Left ventricle myocardium inferior (tissue), 1 donor: Measurements from ENCODE around the gene GPRIN1. TPM values are rescaled to one million over a fixed set of nuclear protein-coding genes. Genes with fewer than 3 reads are reported as not detected.

Source experiments
- DNase-seq: peaks from one replicate; pipeline ENCODE4 v3.0.0-alpha.2; 2020
- H3K27ac ChIP-seq: fragments of 200-600 bp; replicated peaks from 2 replicates; pipeline ENCODE4 v1.8.0; 2021
- H3K27me3 ChIP-seq: fragments of 200-600 bp; 2 replicates; pipeline ENCODE4 v1.8.0; 2021; ENCODE audit warnings: low read depth
- H3K36me3 ChIP-seq: fragments of 200-600 bp; 2 replicates; pipeline ENCODE4 v1.8.0; 2021
- H3K4me1 ChIP-seq: fragments of 200-600 bp; 2 replicates; pipeline ENCODE4 v1.8.0; 2021
- H3K4me3 ChIP-seq: fragments of 200-600 bp; 2 replicates; pipeline ENCODE4 v1.8.0; 2021; ENCODE audit warnings: mild to moderate bottlenecking, moderate library complexity
- H3K9me3 ChIP-seq: fragments of 200-600 bp; replicated peaks from 2 replicates; pipeline ENCODE4 v1.8.0; 2021
- intact Hi-C: fragments of 100-400 bp; cut with micrococcal nuclease; formaldehyde crosslinking; loops from one replicate; pipeline ENCODE4 v1.11.0; 2022
- total RNA-seq: library from RNA; stranded (reverse); fragmentation: NEBNext Ultra II Directional; extraction: Animal tissue kit (Norgen Biotek cat#: 25700); gene quantifications from one replicate; pipeline ENCODE4 v1.2.1, GENCODE V29; 2021
- TF ChIP-seq, protein P1 (sequence below): fragments of 200-600 bp; IDR thresholded peaks from 2 replicates; pipeline ENCODE4 v1.8.0; 2021; ENCODE audit warnings: antibody characterized with exemption, mild to moderate bottlenecking, borderline replicate concordance
- donor health status: DM: no; HTN: yes; CAD: no; lungs with severe emphysema.

GPRIN1 gene
- total RNA-seq, 1 donor from 2014 or later: 0.58 TPM

DNA sequence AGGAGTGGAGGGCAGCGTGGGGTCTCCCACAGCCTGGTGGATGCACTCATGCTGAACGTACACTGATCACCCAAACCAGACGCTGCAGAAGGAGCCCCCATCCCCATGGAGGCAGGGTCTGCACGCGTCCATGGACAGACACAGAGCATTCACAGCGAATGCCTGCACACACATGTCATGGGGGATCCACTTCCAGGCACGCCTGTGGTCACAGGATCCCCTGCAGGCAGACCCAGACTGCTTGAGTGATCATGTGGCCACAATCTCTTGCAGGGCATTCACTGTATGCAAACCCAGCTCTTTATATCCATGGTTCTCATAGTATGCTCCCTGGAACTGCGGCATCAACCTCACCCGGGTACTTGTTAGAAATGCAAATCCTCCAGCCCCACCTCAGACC is 15.0 kb upstream of the GPRIN1 start:
- H3K9me3 ChIP-seq: no peaks in the 10 kb centered on the region
- H3K27ac ChIP-seq: no peak overlapping the region
- DNase-seq: no peak
- H3K4me3 ChIP-seq: no peak overlapping the region
- H3K36me3 ChIP-seq: no peaks in the 10 kb centered on the region
- TF ChIP-seq, protein P1, sequence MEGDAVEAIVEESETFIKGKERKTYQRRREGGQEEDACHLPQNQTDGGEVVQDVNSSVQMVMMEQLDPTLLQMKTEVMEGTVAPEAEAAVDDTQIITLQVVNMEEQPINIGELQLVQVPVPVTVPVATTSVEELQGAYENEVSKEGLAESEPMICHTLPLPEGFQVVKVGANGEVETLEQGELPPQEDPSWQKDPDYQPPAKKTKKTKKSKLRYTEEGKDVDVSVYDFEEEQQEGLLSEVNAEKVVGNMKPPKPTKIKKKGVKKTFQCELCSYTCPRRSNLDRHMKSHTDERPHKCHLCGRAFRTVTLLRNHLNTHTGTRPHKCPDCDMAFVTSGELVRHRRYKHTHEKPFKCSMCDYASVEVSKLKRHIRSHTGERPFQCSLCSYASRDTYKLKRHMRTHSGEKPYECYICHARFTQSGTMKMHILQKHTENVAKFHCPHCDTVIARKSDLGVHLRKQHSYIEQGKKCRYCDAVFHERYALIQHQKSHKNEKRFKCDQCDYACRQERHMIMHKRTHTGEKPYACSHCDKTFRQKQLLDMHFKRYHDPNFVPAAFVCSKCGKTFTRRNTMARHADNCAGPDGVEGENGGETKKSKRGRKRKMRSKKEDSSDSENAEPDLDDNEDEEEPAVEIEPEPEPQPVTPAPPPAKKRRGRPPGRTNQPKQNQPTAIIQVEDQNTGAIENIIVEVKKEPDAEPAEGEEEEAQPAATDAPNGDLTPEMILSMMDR: no peak
- H3K27me3 ChIP-seq: peaks cover 98% of the 10 kb centered on the region
- intact Hi-C loops: no loop called here
- peaks cover 26% of the 10 kb centered on the region for H3K4me1 ChIP-seq

GRCh38 chr5:176624142-176624541 is 14.2 kb upstream of the GPRIN1 start:
- peaks cover 27% of the 10 kb centered on the region for H3K4me1 ChIP-seq
- no peaks in the 10 kb centered on the region for H3K9me3 ChIP-seq
- no peak overlapping the region for H3K4me3 ChIP-seq
- intact Hi-C loops: no loop called here
- DNase-seq: no peak
- TF ChIP-seq, protein P1: no peak
- H3K27me3 ChIP-seq: peaks cover 98% of the 10 kb centered on the region
- no peaks in the 10 kb centered on the region for H3K36me3 ChIP-seq
- no peak overlapping the region for H3K27ac ChIP-seq

DNA sequence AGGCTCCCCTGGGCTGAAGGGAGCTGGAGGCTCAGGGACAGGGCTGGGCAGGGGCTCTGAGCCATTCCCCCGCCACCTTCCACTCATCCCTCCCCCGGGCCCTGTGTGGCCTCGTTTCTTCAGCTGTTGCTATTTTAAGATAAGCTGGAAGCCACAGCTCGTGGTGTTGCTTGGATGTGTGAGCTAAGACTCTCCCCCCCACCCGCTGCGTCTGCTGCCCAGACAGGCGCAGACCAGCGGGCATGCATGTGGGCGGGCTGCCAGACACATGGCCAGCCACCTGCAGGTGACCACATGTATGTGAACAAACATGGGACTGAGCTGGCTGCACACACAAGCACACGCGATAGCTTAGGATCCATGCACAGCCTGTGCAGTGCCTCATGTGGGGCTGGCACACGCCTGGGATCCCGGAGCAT is 11.7 kb upstream of the GPRIN1 start:
- H3K36me3 ChIP-seq: no peaks in the 10 kb centered on the region
- TF ChIP-seq, protein P1: no peak
- peaks cover 98% of the 10 kb centered on the region for H3K27me3 ChIP-seq
- H3K4me3 ChIP-seq: no peak overlapping the region
- no peak overlapping the region for H3K27ac ChIP-seq
- H3K4me1 ChIP-seq: peaks cover 32% of the 10 kb centered on the region
- no peak for DNase-seq
- intact Hi-C loops: no loop called here
- H3K9me3 ChIP-seq: no peaks in the 10 kb centered on the region

DNA sequence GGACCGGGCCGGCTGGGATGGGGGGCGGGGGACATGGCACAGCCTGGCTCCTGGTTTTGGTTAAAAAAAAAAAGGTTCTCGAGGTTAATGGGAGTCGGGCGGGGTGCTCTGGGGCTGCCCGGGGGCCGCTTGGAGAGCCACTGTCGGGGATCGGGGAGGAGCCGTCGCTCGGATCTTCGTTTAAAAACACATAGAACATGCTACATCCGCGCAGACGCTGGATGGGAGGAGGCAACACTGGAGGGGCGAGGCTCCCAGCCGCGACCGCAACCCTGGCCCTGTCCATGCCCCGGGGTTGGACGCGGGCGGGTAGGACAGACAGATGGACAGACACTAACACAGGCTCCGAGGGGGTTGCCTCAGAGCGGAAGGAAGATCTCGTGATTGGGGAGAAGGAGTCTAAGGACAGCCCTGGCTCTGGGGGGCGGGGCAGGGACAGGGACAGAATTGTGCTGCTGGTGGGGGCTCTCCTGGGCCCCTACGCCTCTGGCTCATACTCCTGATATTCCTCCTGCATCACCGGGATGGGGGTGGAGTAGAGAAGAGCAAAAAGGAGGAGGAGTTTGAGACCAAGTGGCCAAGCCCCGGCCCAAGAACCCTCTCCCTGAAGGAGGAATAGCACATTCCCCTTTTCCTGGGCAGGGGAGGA is 10.5 kb upstream of the GPRIN1 start:
- H3K36me3 ChIP-seq: no peaks in the 10 kb centered on the region
- intact Hi-C loops: no loop called here
- peaks cover 32% of the 10 kb centered on the region for H3K4me1 ChIP-seq
- H3K27ac ChIP-seq: no peak overlapping the region
- no peak overlapping the region for H3K4me3 ChIP-seq
- TF ChIP-seq, protein P1: no peak
- no peaks in the 10 kb centered on the region for H3K9me3 ChIP-seq
- DNase-seq: no peak
- peaks cover 98% of the 10 kb centered on the region for H3K27me3 ChIP-seq

GRCh38 chr5:176619569-176620332 is 9.8 kb upstream of the GPRIN1 start:
- Histone ChIP-seq H3K4me3 (peak overlapping the region; percentile 14), H3K36me3 (no peaks in the 10 kb centered on the region), H3K4me1 (peaks cover 32% of the 10 kb centered on the region), H3K27ac (no peak overlapping the region), H3K9me3 (no peaks in the 10 kb centered on the region), H3K27me3 (peaks cover 98% of the 10 kb centered on the region)
- DNase-seq: no peak
- TF ChIP-seq, protein P1: no peak
- intact Hi-C loops: no loop called here
